GM13976 (cell line): ENCODE results near the gene CD38.

Experiments
- DNase-seq: peaks from one replicate; pipeline ENCODE4 v3.0.0; 2012; ENCODE audit warnings: low spot score
- CTCF ChIP-seq: IDR thresholded peaks from 2 replicates; pipeline ENCODE4 v1.5.1; 2012; ENCODE audit warnings: borderline replicate concordance, mild to moderate bottlenecking; ENCODE audit not compliant: insufficient read depth; ENCODE audit errors: extremely low read depth, missing control alignments, control extremely low read depth
- in situ Hi-C: fragments of 300-500 bp; cut with MboI; formaldehyde crosslinking; loops from one replicate; pipeline ENCODE4 v1.12.0; 2022; ENCODE audit warnings: low sequenced_read_pairs, mixed read lengths, inconsistent platforms; ENCODE audit not compliant: unreplicated experiment

The CD38 gene

GRCh38 chr4:15753081-15753480, 25.0 kb upstream of the CD38 start:
- in situ Hi-C loops = no loop called here
- no peak for TF ChIP-seq CTCF

GRCh38 chr4:15753786-15754185, 24.3 kb upstream of the CD38 start:
- DNase-seq = no peak
- in situ Hi-C loops = no loop called here
- TF ChIP-seq CTCF = no peak

More at GRCh38 chr4:15753081-15753480, 25.0 kb upstream of the CD38 start:
- DNase-seq = no peak

- TF ChIP-seq CTCF = no peak
- in situ Hi-C loops = no loop called here
- no peak for DNase-seq
Measured at GRCh38 chr4:15754323-15754722, 23.8 kb upstream of the CD38 start.

GRCh38 chr4:15755321-15756155, 22.6 kb upstream of the CD38 start:
- no peak for TF ChIP-seq CTCF
- in situ Hi-C loops = no loop called here
- DNase-seq = no peak

GRCh38 chr4:15756361-15756861, 21.7 kb upstream of the CD38 start:
- in situ Hi-C loops = no loop called here
- peak; percentile 27 for TF ChIP-seq CTCF
- peak; percentile 38 for DNase-seq

- in situ Hi-C loops = no loop called here
Measured at GRCh38 chr4:15757054-15757453, 21.1 kb upstream of the CD38 start.

More at GRCh38 chr4:15757054-15757453, 21.1 kb upstream of the CD38 start:
- no peak for DNase-seq
- TF ChIP-seq CTCF = no peak
